ENCODE data around the gene NOXO1. TPM values are rescaled to one million over a fixed set of nuclear protein-coding genes. Genes with fewer than 3 reads are reported as not detected.

NOXO1 gene
- total RNA-seq, 4 donors from 2014 or later: 0.23 to 1.2 TPM; not detected in 2

DNA sequence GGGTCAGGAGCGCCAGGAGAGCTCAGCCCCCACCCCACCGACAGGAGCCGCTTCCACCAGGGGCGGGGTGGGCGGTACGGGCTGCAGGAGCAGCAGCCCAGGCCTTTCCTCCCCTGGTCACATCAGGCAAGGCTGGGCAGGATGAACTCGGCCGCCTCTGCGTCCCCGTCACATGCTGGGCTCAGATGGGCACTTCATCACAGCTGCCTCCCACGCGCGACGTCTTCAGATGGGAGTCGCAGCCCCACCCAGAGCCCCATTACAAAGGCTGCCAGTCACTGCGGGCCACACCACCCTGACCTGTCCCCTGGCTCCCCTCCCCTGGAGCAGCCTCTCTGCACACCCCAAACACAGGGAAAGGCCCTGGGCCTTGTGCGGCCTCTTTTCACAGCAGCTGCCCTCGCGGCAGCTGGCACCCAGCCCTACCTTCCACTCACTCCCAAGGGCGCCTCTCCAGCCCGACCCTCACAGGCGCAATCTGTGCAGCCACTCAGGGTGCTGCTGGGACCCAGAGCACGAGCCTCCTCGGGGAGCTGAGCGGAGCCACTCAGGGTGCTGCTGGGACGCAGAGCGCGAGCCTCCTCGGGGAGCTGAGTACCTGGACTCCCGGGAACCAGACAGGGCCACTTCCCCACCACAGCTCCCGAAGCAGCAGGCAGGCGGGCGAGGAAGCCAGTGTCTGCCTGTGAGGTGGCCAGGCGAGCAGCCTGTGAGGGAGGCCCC, 23.7 kb upstream of the NOXO1 start:
- H3K4me3 ChIP-seq (ENCODE audit: low read depth, poor library complexity, severe bottlenecking): no peak overlapping the region
- no peak for TF ChIP-seq POLR2A (IDR thresholded peaks at IDR 0.05)
- TF ChIP-seq CTCF (IDR thresholded peaks at IDR 0.05): no peak
- intact Hi-C loops (cut with DNase I; ENCODE audit: low total_unique reads): no loop called here
- 58 to 87% methylated on average over 15 to 32 of the region's 34 CpGs for WGBS, 2 donors
- DNase-seq (ENCODE audit: low spot score in 2 of 2): no peak

GRCh38 chr16:2003827-2004641, 22.8 kb upstream of the NOXO1 start:
- intact Hi-C loops (cut with DNase I; ENCODE audit: low total_unique reads): no loop called here

DNA sequence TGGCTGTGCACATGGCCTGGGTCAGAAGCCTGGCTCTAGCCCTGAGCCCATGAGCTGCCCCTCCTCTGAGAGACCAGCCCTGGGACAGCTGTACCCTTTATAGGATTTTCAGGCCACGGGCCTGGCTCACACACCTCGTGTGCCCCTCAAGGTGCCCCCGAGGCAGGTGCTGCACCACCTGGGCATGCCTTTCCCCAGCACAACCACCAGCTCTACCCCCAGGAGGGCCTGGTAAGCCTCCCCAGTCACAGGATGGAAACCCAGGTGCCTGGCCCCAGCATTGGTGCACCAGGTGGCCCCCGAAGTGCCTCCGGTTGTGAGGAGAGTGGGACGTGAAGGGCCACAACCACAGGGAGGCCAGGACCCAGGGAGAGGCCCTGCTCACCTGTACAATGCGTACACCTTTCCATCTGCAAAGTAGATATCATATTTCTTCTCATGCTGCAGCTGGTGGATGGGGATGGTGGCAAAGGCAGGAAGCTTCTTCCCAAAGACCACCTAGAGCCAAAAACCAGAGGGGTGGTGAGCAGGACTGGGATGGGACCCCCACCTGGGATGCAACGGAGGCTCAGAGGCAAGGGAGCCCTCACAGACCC, 22.1 kb upstream of the NOXO1 start:
- no peak for DNase-seq (ENCODE audit: low spot score in 2 of 2)
- intact Hi-C loops (cut with DNase I; ENCODE audit: low total_unique reads): no loop called here
- no peak overlapping the region for H3K4me3 ChIP-seq (ENCODE audit: low read depth, poor library complexity, severe bottlenecking)
- TF ChIP-seq POLR2A (IDR thresholded peaks at IDR 0.05) (no peak), CTCF (IDR thresholded peaks at IDR 0.05) (no peak)
- 79 to 82% methylated on average over 6 to 8 of the region's 8 CpGs for WGBS, 2 donors

More at GRCh38 chr16:2003827-2004641, 22.8 kb upstream of the NOXO1 start:
- WGBS, 2 donors: 34% methylated on average over 33 of the region's 36 CpGs
- peak; percentile 74 to 95 for DNase-seq (ENCODE audit: low spot score in 2 of 2)
- no peak overlapping the region for H3K4me3 ChIP-seq (ENCODE audit: low read depth, poor library complexity, severe bottlenecking)
- TF ChIP-seq CTCF (IDR thresholded peaks at IDR 0.05): peak in 1 of 3 donors; percentile 57
- TF ChIP-seq POLR2A (IDR thresholded peaks at IDR 0.05): no peak

GRCh38 chr16:2002406-2003230, 21.3 kb upstream of the NOXO1 start:
- no peak overlapping the region for H3K4me3 ChIP-seq (ENCODE audit: low read depth, poor library complexity, severe bottlenecking)
- intact Hi-C loops (cut with DNase I; ENCODE audit: low total_unique reads): no loop called here
- no peak for DNase-seq (ENCODE audit: low spot score in 2 of 2)
- 89 to 91% methylated on average over 23 of the region's 47 CpGs for WGBS, 2 donors
- TF ChIP-seq CTCF (IDR thresholded peaks at IDR 0.05) (no peak), POLR2A (IDR thresholded peaks at IDR 0.05) (no peak)

Measured in lower leg skin (tissue), 4 donors.